D721Med (cell line): ENCODE results near the gene ZNF438.

Source experiments
- DNase-seq: peaks from one replicate; pipeline ENCODE4 v3.0.0; 2011; ENCODE audit warnings: low spot score; ENCODE audit not compliant: insufficient read length
- FAIRE-seq: peaks from 2 replicates; lab custom pipeline; 2011; peaks lifted over from hg19 to GRCh38; lab: Jason Lieb, UNC
- CTCF ChIP-seq: IDR thresholded peaks from 2 replicates; pipeline ENCODE4 v1.5.1; 2012; ENCODE audit warnings: mild to moderate bottlenecking, control low read depth; ENCODE audit not compliant: insufficient read depth; ENCODE audit errors: missing control alignments

The ZNF438 gene

GRCh38 chr10:31014161-31014875 is 17.3 kb downstream of the ZNF438 start:
- DNase-seq (no peak), FAIRE-seq (peak; percentile 32)
- no peak for TF ChIP-seq CTCF

- TF ChIP-seq CTCF, result no peak
- FAIRE-seq (no peak), DNase-seq (no peak)
Measured at GRCh38 chr10:31013331-31013730, 18.3 kb downstream of the ZNF438 start.

- TF ChIP-seq CTCF, result no peak
- FAIRE-seq (no peak), DNase-seq (no peak)
Measured at GRCh38 chr10:31011665-31012022, 20.0 kb downstream of the ZNF438 start.

- TF ChIP-seq CTCF, result no peak
- FAIRE-seq, result no peak
- no peak for DNase-seq
Measured at GRCh38 chr10:31011017-31011664, 20.5 kb downstream of the ZNF438 start.

- FAIRE-seq, result no peak
- no peak for TF ChIP-seq CTCF
- no peak for DNase-seq
Measured at GRCh38 chr10:31010062-31010461, 21.6 kb downstream of the ZNF438 start.

- FAIRE-seq, result peak; percentile 91
- no peak for TF ChIP-seq CTCF
- DNase-seq, result no peak
Measured at GRCh38 chr10:31005895-31006294, 25.8 kb downstream of the ZNF438 start.

GRCh38 chr10:31004611-31005193 is 27.0 kb downstream of the ZNF438 start:
- FAIRE-seq, result peak; percentile 6
- TF ChIP-seq CTCF, result no peak
- DNase-seq, result no peak
